Measurements from ENCODE around the gene SHISAL1. TPM values are rescaled to one million over a fixed set of nuclear protein-coding genes. Genes with fewer than 3 reads are reported as not detected.

Gene SHISAL1
- total RNA-seq, 1 donor from 2014 or later = 5.0 TPM

- no peak for TF ChIP-seq CTCF (IDR thresholded peaks at IDR 0.05)
- H3K4me1 Mint-ChIP-seq (ENCODE audit: unreplicated experiment) = peaks cover 16% of the 10 kb centered on the region
- no peak for DNase-seq (ENCODE audit: extremely low spot score, unreplicated experiment)
Observed at GRCh38 chr22:44288913-44289312, 23.8 kb downstream of the SHISAL1 start.

GRCh38 chr22:44287741-44288140 is 25.0 kb downstream of the SHISAL1 start:
- Mint-ChIP-seq H3K9me3 (ENCODE audit: unreplicated experiment) (no peaks in the 10 kb centered on the region), H3K27me3 (ENCODE audit: unreplicated experiment) (no peaks in the 10 kb centered on the region), H3K27ac (ENCODE audit: unreplicated experiment) (no peak overlapping the region), H3K4me3 (ENCODE audit: unreplicated experiment) (no peak overlapping the region), H3K36me3 (ENCODE audit: unreplicated experiment) (no peaks in the 10 kb centered on the region), H3K4me1 (ENCODE audit: unreplicated experiment) (peaks cover 16% of the 10 kb centered on the region)
- no peak for TF ChIP-seq CTCF (IDR thresholded peaks at IDR 0.05)
- no peak for DNase-seq (ENCODE audit: extremely low spot score, unreplicated experiment)

More at GRCh38 chr22:44288913-44289312, 23.8 kb downstream of the SHISAL1 start:
- H3K27ac Mint-ChIP-seq (ENCODE audit: unreplicated experiment) = no peak overlapping the region
- H3K4me3 Mint-ChIP-seq (ENCODE audit: unreplicated experiment) = no peak overlapping the region
- H3K36me3 Mint-ChIP-seq (ENCODE audit: unreplicated experiment) = peaks cover 2% of the 10 kb centered on the region
- H3K9me3 Mint-ChIP-seq (ENCODE audit: unreplicated experiment) = peaks cover 1% of the 10 kb centered on the region
- no peaks in the 10 kb centered on the region for H3K27me3 Mint-ChIP-seq (ENCODE audit: unreplicated experiment)

GRCh38 chr22:44287121-44287693 is 25.5 kb downstream of the SHISAL1 start:
- peaks cover 16% of the 10 kb centered on the region for H3K4me1 Mint-ChIP-seq (ENCODE audit: unreplicated experiment)
- H3K27ac Mint-ChIP-seq (ENCODE audit: unreplicated experiment) = no peak overlapping the region
- TF ChIP-seq CTCF (IDR thresholded peaks at IDR 0.05) = no peak
- no peak for DNase-seq (ENCODE audit: extremely low spot score, unreplicated experiment)
- H3K27me3 Mint-ChIP-seq (ENCODE audit: unreplicated experiment) = no peaks in the 10 kb centered on the region
- H3K9me3 Mint-ChIP-seq (ENCODE audit: unreplicated experiment) = no peaks in the 10 kb centered on the region
- H3K4me3 Mint-ChIP-seq (ENCODE audit: unreplicated experiment) = no peak overlapping the region
- H3K36me3 Mint-ChIP-seq (ENCODE audit: unreplicated experiment) = no peaks in the 10 kb centered on the region

- no peaks in the 10 kb centered on the region for H3K9me3 Mint-ChIP-seq (ENCODE audit: unreplicated experiment)
- no peaks in the 10 kb centered on the region for H3K27me3 Mint-ChIP-seq (ENCODE audit: unreplicated experiment)
- H3K27ac Mint-ChIP-seq (ENCODE audit: unreplicated experiment) = no peak overlapping the region
- no peak for DNase-seq (ENCODE audit: extremely low spot score, unreplicated experiment)
- H3K4me1 Mint-ChIP-seq (ENCODE audit: unreplicated experiment) = peaks cover 13% of the 10 kb centered on the region
- H3K4me3 Mint-ChIP-seq (ENCODE audit: unreplicated experiment) = no peak overlapping the region
- no peaks in the 10 kb centered on the region for H3K36me3 Mint-ChIP-seq (ENCODE audit: unreplicated experiment)
- TF ChIP-seq CTCF (IDR thresholded peaks at IDR 0.05) = no peak
Observed at GRCh38 chr22:44286646-44287045, 26.1 kb downstream of the SHISAL1 start.

- H3K9me3 Mint-ChIP-seq (ENCODE audit: unreplicated experiment) = no peaks in the 10 kb centered on the region
- H3K4me3 Mint-ChIP-seq (ENCODE audit: unreplicated experiment) = no peak overlapping the region
- TF ChIP-seq CTCF (IDR thresholded peaks at IDR 0.05) = no peak
- DNase-seq (ENCODE audit: extremely low spot score, unreplicated experiment) = no peak
- no peaks in the 10 kb centered on the region for H3K27me3 Mint-ChIP-seq (ENCODE audit: unreplicated experiment)
- H3K4me1 Mint-ChIP-seq (ENCODE audit: unreplicated experiment) = peaks cover 12% of the 10 kb centered on the region
- no peak overlapping the region for H3K27ac Mint-ChIP-seq (ENCODE audit: unreplicated experiment)
- no peaks in the 10 kb centered on the region for H3K36me3 Mint-ChIP-seq (ENCODE audit: unreplicated experiment)
Observed at GRCh38 chr22:44284711-44285110, 28.0 kb downstream of the SHISAL1 start.
